GM18508 (cell line): ENCODE results near the gene NDRG4.

ENCODE experiments used
- ATAC-seq: cut with Tn5 transposase; IDR thresholded peaks from one replicate; pipeline ENCODE4 v1.9.1; 2021; ENCODE audit warnings: moderate number of reproducible peaks; ENCODE audit not compliant: insufficient read depth, unreplicated experiment

Gene NDRG4

DNA sequence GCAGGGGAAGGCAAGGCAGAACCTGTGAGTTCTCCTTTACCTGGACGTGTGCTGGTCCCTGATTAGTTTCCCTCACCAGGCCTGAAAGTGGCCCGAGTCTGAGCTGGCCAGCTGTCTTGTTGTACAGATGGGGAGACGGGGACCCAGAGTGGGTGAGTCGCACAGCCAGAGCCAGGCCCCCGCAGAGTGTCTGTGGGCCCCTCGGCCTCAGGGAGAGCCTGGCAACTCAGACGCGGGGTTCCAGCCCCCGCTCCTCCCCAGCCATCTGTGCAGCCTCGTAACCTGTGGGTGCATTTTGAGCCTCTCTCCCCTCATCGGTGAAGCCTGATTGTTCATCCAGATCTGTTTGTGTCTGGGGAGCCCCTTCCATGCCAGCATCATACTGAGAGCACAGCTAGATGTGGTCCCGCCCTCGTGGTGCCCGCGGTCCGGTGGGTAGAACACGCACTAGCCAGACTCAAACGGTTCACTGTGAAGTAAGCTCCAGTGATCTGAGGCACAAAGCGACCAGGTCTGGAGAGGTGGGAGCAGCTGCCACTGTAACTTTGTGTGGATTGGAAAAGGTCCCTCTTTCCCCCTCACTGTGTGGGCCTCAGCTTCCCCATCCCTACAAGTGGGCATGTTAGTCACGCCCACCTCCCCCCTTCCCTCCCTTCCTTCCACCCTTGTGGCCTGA, 6.0 kb upstream of the NDRG4 start:
- ATAC-seq = no peak

DNA sequence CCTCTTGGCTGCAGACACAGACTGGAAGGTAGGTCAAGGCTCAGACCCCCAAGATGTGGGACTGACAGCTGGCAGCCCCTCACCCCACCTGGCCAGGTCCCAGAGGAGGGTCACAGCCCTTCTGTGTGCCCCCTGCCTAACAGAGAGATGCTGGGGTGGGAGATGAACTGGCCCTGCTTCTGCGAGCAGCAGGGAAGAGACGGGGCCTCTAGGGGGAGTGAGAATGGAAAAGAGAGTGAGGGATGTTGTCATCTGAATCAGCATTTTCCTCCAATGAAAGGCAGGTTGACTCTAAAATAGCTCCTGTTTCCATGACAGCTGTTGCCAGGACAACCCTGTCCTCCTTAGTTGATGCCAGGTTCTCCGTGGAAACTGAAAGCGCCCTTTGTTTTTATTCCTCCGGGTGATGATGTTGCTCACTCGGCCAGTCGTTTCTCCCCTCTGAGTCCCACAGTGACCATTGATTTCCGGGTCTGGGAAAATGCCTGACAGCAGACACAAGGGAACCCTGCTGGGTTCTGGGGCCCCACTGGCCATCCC, 4.9 kb upstream of the NDRG4 start:
- ATAC-seq = no peak

DNA sequence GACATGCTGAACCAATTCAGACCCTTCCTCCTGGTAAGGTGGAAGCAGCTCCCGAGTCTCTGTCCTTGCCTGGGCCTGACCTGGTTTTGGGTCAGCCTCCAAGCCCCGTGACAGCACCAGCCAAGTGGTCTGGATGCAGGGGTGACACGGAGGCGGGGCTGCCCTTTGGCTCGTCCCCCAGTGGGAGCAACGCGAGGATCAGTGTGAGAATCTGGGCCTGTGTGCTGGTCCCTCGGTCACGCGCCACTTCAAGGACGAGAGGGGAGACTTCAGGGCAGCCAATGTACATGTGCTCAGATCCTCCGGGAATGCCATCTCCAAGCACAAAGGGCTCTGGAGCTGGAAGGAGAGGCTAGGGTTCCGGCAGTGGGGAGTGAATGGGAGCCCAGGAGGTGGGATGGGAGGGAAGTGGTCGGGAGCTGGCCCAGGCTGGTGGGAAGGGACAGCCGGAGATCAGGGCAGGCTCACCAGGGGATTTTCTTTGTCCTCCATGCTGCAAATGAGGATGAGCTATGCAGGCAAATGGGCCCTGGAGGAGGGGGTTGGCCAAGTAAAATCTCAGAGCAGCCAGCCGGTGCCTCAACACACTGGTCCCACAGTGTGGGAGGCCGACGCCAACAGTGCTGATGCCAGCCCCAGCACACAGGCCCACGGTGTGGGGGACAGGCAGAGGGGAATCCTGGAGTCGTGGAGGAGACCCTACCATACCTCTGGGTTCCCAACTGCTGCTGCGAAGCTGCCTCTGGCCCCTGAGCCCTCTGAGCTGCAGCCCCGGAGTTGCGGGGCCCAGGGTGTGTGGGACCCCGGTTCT, 4.2 kb upstream of the NDRG4 start:
- ATAC-seq = no peak

GRCh38 chr16:58497468-58497867, 2.5 kb upstream of the NDRG4 start:
- no peak for ATAC-seq

DNA sequence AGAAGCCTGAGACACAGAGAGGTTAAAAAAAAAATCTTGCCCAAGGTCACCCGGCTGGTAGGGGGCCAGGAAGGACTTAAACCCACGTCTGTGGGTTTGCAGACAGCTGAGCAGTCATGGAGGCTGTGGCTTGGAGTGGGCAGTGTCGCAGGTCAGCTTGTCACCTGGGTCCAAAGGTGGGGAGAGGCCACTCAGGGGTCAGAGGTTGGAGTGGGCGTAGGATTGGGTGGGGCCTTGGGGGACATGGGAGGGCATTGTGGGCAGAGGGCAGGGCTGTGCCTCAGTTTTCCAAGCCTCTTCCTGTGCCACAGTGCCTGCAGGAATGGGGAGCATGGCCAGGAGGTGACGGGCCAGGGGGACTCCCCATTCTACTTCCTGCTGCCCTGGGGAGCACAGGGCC, 2.0 kb upstream of the NDRG4 start:
- ATAC-seq = no peak

GRCh38 chr16:58498341-58499091, 1.4 kb upstream of the NDRG4 start:
- ATAC-seq = no peak

DNA sequence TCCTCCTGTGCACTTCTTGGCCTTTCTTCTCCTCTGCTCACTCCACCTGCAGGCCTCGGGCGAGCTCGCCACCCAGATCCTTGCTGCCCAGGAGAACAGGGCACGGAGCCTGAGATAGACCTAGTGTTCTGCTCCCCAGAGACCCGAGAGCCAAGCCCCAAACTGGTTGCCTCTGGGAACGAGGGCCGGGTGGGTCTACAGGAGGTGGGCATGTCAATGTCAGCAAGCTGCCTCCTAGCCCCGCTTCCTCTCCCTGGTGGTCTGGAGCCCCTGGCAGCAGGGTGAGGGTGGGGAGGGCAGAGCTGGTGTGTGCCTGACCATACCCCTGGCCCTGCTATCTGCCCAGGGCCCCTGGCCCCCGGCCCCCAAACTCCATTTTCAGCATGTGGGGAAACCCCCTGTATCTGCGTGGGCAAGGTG, 841 bp upstream of the NDRG4 start:
- no peak for ATAC-seq

- no peak for ATAC-seq
These were observed 693 bp downstream of the NDRG4 start for GRCh38 chr16:58500430-58501241.

GRCh38 chr16:58501242-58502131, 1.5 kb downstream of the NDRG4 start:
- no peak for ATAC-seq

- no peak for ATAC-seq
These were observed 2.4 kb downstream of the NDRG4 start for GRCh38 chr16:58502217-58502921.

- ATAC-seq = no peak
These were observed 3.4 kb downstream of the NDRG4 start for GRCh38 chr16:58503166-58503862.

DNA sequence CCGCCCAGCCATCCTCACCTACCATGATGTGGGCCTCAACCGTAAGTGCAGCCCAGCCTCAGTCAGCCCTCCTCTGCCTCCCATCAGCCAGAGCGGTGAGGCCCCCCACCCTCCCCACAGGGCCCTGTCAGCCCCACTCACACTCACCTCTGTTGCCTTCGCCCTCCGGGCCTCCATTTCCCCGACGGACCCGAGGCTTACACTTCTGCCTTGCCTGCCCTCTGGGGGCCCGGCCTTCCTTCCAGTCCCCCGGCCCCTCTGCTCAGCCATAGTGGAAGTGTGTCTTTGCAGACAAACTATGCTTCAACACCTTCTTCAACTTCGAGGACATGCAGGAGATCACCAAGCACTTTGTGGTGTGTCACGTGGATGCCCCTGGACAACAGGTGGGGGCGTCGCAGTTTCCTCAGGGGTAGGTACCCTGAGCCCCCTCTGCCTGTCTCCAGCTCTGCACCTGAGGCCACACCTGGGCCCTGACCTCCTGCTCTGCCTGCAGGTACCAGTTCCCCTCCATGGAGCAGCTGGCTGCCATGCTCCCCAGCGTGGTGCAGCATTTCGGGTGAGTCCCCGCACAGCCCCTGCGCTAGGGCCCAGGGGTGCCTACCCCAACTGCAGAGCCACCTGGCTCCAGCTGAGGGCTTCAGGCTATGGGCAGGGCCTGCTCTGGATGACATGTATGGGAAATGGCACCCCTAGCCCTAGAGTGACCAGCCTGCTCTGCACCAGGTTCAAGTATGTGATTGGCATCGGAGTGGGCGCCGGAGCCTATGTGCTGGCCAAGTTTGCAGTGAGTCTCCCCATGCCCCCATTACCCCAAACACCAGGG, 4.1 kb downstream of the NDRG4 start:
- no peak for ATAC-seq

DNA sequence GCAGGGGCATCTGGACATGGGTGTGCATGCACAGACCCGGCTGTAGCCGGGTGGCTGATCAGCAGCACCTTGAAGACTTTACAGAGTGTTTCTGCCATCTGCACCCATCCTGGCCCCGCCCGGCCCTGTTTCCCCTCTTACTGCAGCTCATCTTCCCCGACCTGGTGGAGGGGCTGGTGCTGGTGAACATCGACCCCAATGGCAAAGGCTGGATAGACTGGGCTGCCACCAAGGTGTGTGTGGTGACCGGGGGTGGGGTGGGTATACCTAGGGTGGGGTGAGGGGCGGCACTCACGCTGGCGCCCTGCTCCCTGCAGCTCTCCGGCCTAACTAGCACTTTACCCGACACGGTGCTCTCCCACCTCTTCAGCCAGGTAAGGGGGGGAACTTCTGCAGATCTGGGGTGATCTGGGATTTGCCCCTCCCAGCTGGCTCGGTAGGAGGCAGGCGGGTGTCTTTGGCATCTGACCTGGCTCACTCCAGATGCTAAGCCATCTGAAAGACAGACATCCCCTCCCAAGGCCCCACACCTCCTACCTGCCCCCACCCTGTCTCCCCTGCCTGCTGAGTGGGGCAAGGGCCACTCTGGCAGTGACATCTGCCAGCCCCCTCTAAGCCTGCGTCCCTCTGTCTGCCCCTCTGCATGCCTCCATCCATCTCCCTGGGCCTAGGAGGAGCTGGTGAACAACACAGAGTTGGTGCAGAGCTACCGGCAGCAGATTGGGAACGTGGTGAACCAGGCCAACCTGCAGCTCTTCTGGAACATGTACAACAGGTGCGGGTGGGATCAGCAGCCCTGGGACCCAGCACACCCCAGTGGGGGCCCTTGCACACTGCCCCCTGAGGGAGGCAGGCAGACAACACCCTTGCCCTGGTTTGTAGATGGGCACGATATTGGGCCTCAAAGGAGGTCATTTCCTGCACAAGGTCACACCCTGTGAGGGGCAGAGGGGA, 6.6 kb downstream of the NDRG4 start:
- ATAC-seq = no peak

DNA sequence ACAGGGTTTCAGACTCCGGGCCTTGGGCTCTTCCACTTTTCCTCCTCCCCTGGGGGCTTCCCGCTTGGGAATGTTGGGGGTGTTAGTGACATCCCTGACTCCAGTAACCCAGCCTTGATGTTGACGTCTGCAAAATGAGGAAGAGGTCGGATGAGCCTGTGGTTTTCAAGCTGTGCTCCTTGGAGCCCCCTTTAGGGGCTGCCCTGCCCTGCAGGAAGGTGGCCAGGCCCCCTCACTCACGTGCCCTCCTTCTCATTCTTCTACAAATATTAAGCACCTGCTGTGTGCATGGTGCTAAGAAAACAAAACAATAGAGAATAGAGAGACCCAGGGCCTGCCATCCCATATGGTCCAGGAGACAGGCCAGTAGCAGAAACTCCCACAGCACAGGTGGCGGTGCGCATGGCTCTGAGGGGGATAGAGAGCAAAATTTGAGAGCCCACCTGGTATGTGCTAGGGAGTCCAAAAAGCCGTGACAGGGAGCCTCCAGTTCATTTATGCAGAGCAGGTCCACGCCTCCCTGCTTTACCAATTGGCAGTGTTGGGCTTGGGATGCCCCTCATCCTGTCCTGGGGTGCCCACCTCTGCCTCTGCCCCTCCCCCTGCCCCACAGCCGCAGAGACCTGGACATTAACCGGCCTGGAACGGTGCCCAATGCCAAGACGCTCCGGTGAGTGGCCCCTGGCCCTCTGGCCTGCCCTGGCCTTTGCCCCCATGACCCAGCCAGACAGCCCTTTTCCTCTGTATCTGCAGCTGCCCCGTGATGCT, 7.4 kb downstream of the NDRG4 start:
- no peak for ATAC-seq

DNA sequence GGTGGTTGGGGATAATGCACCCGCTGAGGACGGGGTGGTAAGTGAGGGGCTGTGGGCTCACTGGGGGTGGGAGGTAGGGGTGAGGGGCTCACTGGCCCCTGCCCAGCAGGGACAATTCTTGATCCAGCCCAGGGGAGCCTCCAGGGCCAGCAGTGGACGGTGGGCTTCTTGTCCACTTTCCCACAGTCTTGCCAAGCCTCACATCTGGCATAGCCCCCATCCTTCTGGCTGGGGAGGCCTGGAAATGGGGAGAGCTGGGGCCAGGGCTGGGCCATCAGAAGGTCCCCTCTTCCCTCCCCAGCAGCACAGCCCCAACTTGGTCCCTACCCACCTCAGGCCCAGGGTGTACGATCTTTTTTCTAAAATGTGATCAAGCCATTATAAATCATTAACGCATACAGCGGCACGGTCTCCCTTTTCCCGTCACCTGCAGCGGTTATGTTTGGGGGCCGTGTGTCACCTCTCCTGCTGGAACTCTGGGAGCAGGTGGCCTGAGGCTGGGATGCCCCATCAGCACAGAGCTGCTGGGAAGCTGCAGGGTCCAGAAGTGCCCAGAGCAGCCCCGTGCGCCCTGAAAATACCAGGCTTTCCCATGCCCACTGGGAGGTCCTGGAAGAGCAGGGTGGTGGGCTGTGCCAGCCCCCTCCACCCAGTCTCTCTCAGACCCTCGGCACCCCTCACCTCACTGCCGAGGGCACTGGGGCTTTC, 8.2 kb downstream of the NDRG4 start:
- ATAC-seq = no peak
